Skeletal muscle satellite cell (primary cell): ENCODE data around the gene GFOD2.

ENCODE experiments used
- H3K27me3 ChIP-seq: 2 replicates; pipeline ENCODE4 v1.7.0; 2013; ENCODE audit warnings: low read length; ENCODE audit not compliant: control insufficient read depth, insufficient read depth
- H3K36me3 ChIP-seq: 2 replicates; pipeline ENCODE4 v1.7.0; 2013; ENCODE audit warnings: mild to moderate bottlenecking, control low read depth, low read length; ENCODE audit not compliant: insufficient read depth
- H3K4me1 ChIP-seq: 2 replicates; pipeline ENCODE4 v1.7.0; 2013; ENCODE audit warnings: low read length; ENCODE audit not compliant: control insufficient read depth, insufficient read depth
- H3K4me2 ChIP-seq: 2 replicates; pipeline ENCODE4 v1.7.0; 2013; ENCODE audit warnings: mild to moderate bottlenecking, low read length
- H3K4me3 ChIP-seq: 2 replicates; pipeline ENCODE4 v1.7.0; 2013; ENCODE audit warnings: low read length
- H3K9ac ChIP-seq: 2 replicates; pipeline ENCODE4 v1.7.0; 2013; ENCODE audit warnings: mild to moderate bottlenecking, low read depth, low read length, moderate library complexity
- H3K9me3 ChIP-seq: replicated peaks from 2 replicates; pipeline ENCODE4 v1.7.0; 2013; ENCODE audit warnings: mild to moderate bottlenecking, control low read depth, low read length

The GFOD2 gene

GRCh38 chr16:67716097-67716496, 3.0 kb downstream of the GFOD2 start:
- no peaks in the 10 kb centered on the region for H3K27me3 ChIP-seq
- H3K9ac ChIP-seq, result no peak overlapping the region
- H3K4me1 ChIP-seq, result peaks cover 21% of the 10 kb centered on the region
- no peak overlapping the region for H3K4me2 ChIP-seq
- H3K36me3 ChIP-seq, result no peaks in the 10 kb centered on the region
- no peaks in the 10 kb centered on the region for H3K9me3 ChIP-seq
- H3K4me3 ChIP-seq, result no peak overlapping the region

GRCh38 chr16:67714522-67714921, 4.6 kb downstream of the GFOD2 start:
- no peak overlapping the region for H3K4me2 ChIP-seq
- no peak overlapping the region for H3K4me3 ChIP-seq
- no peaks in the 10 kb centered on the region for H3K27me3 ChIP-seq
- no peaks in the 10 kb centered on the region for H3K9me3 ChIP-seq
- H3K36me3 ChIP-seq, result no peaks in the 10 kb centered on the region
- no peak overlapping the region for H3K9ac ChIP-seq
- peaks cover 10% of the 10 kb centered on the region for H3K4me1 ChIP-seq

GRCh38 chr16:67713647-67714273, 5.4 kb downstream of the GFOD2 start:
- H3K4me1 ChIP-seq, result peaks cover 12% of the 10 kb centered on the region
- H3K9ac ChIP-seq, result no peak overlapping the region
- H3K9me3 ChIP-seq, result no peaks in the 10 kb centered on the region
- no peaks in the 10 kb centered on the region for H3K27me3 ChIP-seq
- no peaks in the 10 kb centered on the region for H3K36me3 ChIP-seq
- H3K4me3 ChIP-seq, result no peak overlapping the region
- H3K4me2 ChIP-seq, result no peak overlapping the region

GRCh38 chr16:67710607-67711006, 8.5 kb downstream of the GFOD2 start:
- Histone ChIP-seq H3K9me3 (no peaks in the 10 kb centered on the region), H3K36me3 (no peaks in the 10 kb centered on the region), H3K9ac (no peak overlapping the region), H3K4me3 (no peak overlapping the region), H3K27me3 (no peaks in the 10 kb centered on the region), H3K4me1 (peaks cover 11% of the 10 kb centered on the region), H3K4me2 (no peak overlapping the region)

- Histone ChIP-seq H3K9ac (no peak overlapping the region), H3K9me3 (no peaks in the 10 kb centered on the region), H3K4me2 (no peak overlapping the region), H3K4me1 (peaks cover 11% of the 10 kb centered on the region), H3K36me3 (no peaks in the 10 kb centered on the region), H3K4me3 (no peak overlapping the region), H3K27me3 (no peaks in the 10 kb centered on the region)
These were observed 10.1 kb downstream of the GFOD2 start for GRCh38 chr16:67709050-67709449.

- no peak overlapping the region for H3K9ac ChIP-seq
These were observed 10.7 kb downstream of the GFOD2 start for GRCh38 chr16:67708368-67708771.

GRCh38 chr16:67707790-67708189, 11.3 kb downstream of the GFOD2 start:
- no peaks in the 10 kb centered on the region for H3K36me3 ChIP-seq
- no peak overlapping the region for H3K4me2 ChIP-seq
- no peaks in the 10 kb centered on the region for H3K27me3 ChIP-seq
- H3K9ac ChIP-seq, result no peak overlapping the region
- peaks cover 11% of the 10 kb centered on the region for H3K4me1 ChIP-seq
- H3K4me3 ChIP-seq, result no peak overlapping the region
- no peaks in the 10 kb centered on the region for H3K9me3 ChIP-seq

More at GRCh38 chr16:67708368-67708771, 10.7 kb downstream of the GFOD2 start:
- no peaks in the 10 kb centered on the region for H3K9me3 ChIP-seq
- no peak overlapping the region for H3K4me3 ChIP-seq
- H3K27me3 ChIP-seq, result no peaks in the 10 kb centered on the region
- H3K36me3 ChIP-seq, result no peaks in the 10 kb centered on the region
- no peak overlapping the region for H3K4me2 ChIP-seq
- H3K4me1 ChIP-seq, result peaks cover 11% of the 10 kb centered on the region

GRCh38 chr16:67707210-67707609, 11.9 kb downstream of the GFOD2 start:
- Histone ChIP-seq H3K36me3 (no peaks in the 10 kb centered on the region), H3K4me1 (peaks cover 11% of the 10 kb centered on the region), H3K4me3 (no peak overlapping the region), H3K9ac (no peak overlapping the region), H3K9me3 (no peaks in the 10 kb centered on the region), H3K27me3 (no peaks in the 10 kb centered on the region), H3K4me2 (no peak overlapping the region)

- Histone ChIP-seq H3K4me1 (peaks cover 11% of the 10 kb centered on the region), H3K27me3 (no peaks in the 10 kb centered on the region), H3K4me2 (no peak overlapping the region), H3K36me3 (no peaks in the 10 kb centered on the region), H3K9ac (no peak overlapping the region), H3K9me3 (no peaks in the 10 kb centered on the region), H3K4me3 (no peak overlapping the region)
These were observed 15.0 kb downstream of the GFOD2 start for GRCh38 chr16:67704110-67704509.

- Histone ChIP-seq H3K36me3 (no peaks in the 10 kb centered on the region), H3K9ac (no peak overlapping the region), H3K4me3 (no peak overlapping the region), H3K4me1 (peaks cover 6% of the 10 kb centered on the region), H3K9me3 (no peaks in the 10 kb centered on the region), H3K4me2 (no peak overlapping the region), H3K27me3 (no peaks in the 10 kb centered on the region)
These were observed 15.5 kb downstream of the GFOD2 start for GRCh38 chr16:67703626-67704025.

- H3K36me3 ChIP-seq, result peaks cover 5% of the 10 kb centered on the region
- no peak overlapping the region for H3K4me2 ChIP-seq
- H3K4me3 ChIP-seq, result no peak overlapping the region
- no peaks in the 10 kb centered on the region for H3K4me1 ChIP-seq
- no peaks in the 10 kb centered on the region for H3K9me3 ChIP-seq
- H3K27me3 ChIP-seq, result no peaks in the 10 kb centered on the region
- H3K9ac ChIP-seq, result no peak overlapping the region
These were observed 17.0 kb downstream of the GFOD2 start for GRCh38 chr16:67702130-67702529.

- Histone ChIP-seq H3K4me1 (no peaks in the 10 kb centered on the region), H3K9ac (no peak overlapping the region), H3K36me3 (peaks cover 5% of the 10 kb centered on the region), H3K9me3 (no peaks in the 10 kb centered on the region), H3K4me2 (no peak overlapping the region), H3K4me3 (no peak overlapping the region), H3K27me3 (no peaks in the 10 kb centered on the region)
These were observed 17.7 kb downstream of the GFOD2 start for GRCh38 chr16:67701420-67701819.
